ENCODE results near the gene CERS6. TPM values are rescaled to one million over a fixed set of nuclear protein-coding genes. Genes with fewer than 3 reads are reported as not detected.

The CERS6 gene
- total and polyA plus RNA-seq, 2 of the 8 experiments (the other 6 are each of a cell fraction or from before 2014, with no cell fraction given) = 6.8 to 28.2 TPM

GRCh38 chr2:168698969-168699368 lies 242.9 kb downstream of the CERS6 start:
- Histone ChIP-seq H3K36me3 (ENCODE audit: control insufficient read depth in 2 of 4, insufficient read depth in 4 of 4, low read length in 3 of 4) (peaks cover 0 to 3% (median 0%) of the 10 kb centered on the region in 4 experiments; a peak in 4 of 8 replicates), H2AFZ (ENCODE audit: low read length) (no peak overlapping the region), H4K20me1 (replicated peaks in 1 of 2; ENCODE audit: control insufficient read depth in 1 of 2, insufficient read depth in 2 of 2, low read length in 2 of 2) (no peaks in the 10 kb centered on the region), H2AK5ac (ENCODE audit: low read depth, low read length) (no peak overlapping the region), H3K79me1 (ENCODE audit: low read depth, low read length) (no peaks in the 10 kb centered on the region), H3K9me3 (ENCODE audit: insufficient read depth in 2 of 2, low read depth in 1 of 2, low read length in 1 of 2) (no peaks in the 10 kb centered on the region), H4K5ac (ENCODE audit: insufficient read length, low read depth, low read length) (no peak overlapping the region), H4K8ac (ENCODE audit: extremely low read depth, insufficient read depth, low read length) (no peak overlapping the region), H3K4ac (replicated peaks; ENCODE audit: insufficient read length, low read depth, low read length) (no peak overlapping the region), H3K27me3 (replicated peaks in 1 of 4; ENCODE audit: control insufficient read depth in 3 of 4, extremely low read depth in 1 of 4, insufficient read depth in 3 of 4, low read length in 3 of 4) (no peaks in the 10 kb centered on the region), H3K9ac (replicated peaks in 1 of 4; ENCODE audit: extremely low read depth in 1 of 4, low read depth in 3 of 4, low read length in 3 of 4) (no peak overlapping the region), H3K79me2 (ENCODE audit: control insufficient read depth in 1 of 2, insufficient read depth in 2 of 2, low read length in 2 of 2) (no peaks in the 10 kb centered on the region), H3K14ac (ENCODE audit: insufficient read length) (no peak overlapping the region), H3K27ac (ENCODE audit: low read depth, low read length) (no peak overlapping the region), H2BK20ac (ENCODE audit: low read length) (no peak overlapping the region), H3K4me1 (replicated peaks in 1 of 4; ENCODE audit: control insufficient read depth in 3 of 4, insufficient read depth in 4 of 4, low read length in 3 of 4) (0 out of 7 replicates have a peak, but pooled peaks cover 0 to 1% (median 0%) of the 10 kb centered on the region in 4 experiments), H2BK5ac (ENCODE audit: low read depth, low read length) (no peak overlapping the region), H3K4me2 (ENCODE audit: insufficient read depth in 1 of 2, low read depth in 2 of 2, low read length in 2 of 2) (no peak overlapping the region), H3K18ac (ENCODE audit: extremely low read depth, low read length) (no peak overlapping the region), H3K23ac (ENCODE audit: insufficient read length) (no peak overlapping the region), H4K91ac (replicated peaks; ENCODE audit: insufficient read length, low read length) (no peak overlapping the region), H2BK15ac (ENCODE audit: low read length) (no peak overlapping the region), H2BK12ac (ENCODE audit: low read depth, low read length) (no peak overlapping the region), H2BK120ac (replicated peaks; ENCODE audit: low read depth, low read length) (no peak overlapping the region), H3K4me3 (ENCODE audit: extremely low read depth in 1 of 4, insufficient read depth in 2 of 4, low read depth in 3 of 4, low read length in 4 of 4) (no peak overlapping the region), H3K23me2 (ENCODE audit: low read depth, low read length) (no peaks in the 10 kb centered on the region), H3K56ac (replicated peaks; ENCODE audit: insufficient read length, low read depth, low read length) (no peak overlapping the region)
- WGBS, 2 experiments (ENCODE audit: extremely low coverage in 1 of 2, insufficient coverage in 1 of 2, insufficient read length in 1 of 2, insufficient replicate concordance in 2 of 2, low coverage in 1 of 2, low lambda C conversion rate in 2 of 2, missing lambda C conversion rate in 1 of 2) = 85% methylated on average over 4 of the region's 4 CpGs; no CpG with 5 or more reads in 1 of the 2 experiments
- DNase-seq (ENCODE audit: low read depth in 1 of 2, low spot score in 2 of 2) = no peak
- TF ChIP-seq EZH2 (IDR thresholded peaks at IDR 0.05; ENCODE audit: low read depth, low read length, severe bottlenecking) (no peak), CREB1 (IDR thresholded peaks at IDR 0.05) (no peak), SIRT6 (IDR thresholded peaks at IDR 0.05; ENCODE audit: low read length) (no peak), CTBP2 (IDR thresholded peaks at IDR 0.05; ENCODE audit: borderline replicate concordance, insufficient read depth, insufficient read length, low read length) (no peak), KDM5A (IDR thresholded peaks at IDR 0.05; ENCODE audit: low read length) (no peak), RAD21 (IDR thresholded peaks at IDR 0.05 in 1 of 2, conservative IDR thresholded peaks at IDR 0.05 in 1 of 2; ENCODE audit: low read depth in 2 of 2, low read length in 2 of 2) (no peak)
- POLR2A ChIA-PET (ENCODE audit: partially characterized antibody) = no interaction called here
- no peak for FAIRE-seq
- CTCF ChIA-PET (ENCODE audit: partially characterized antibody) = interaction anchor here (0.8 to 1.3 kb wide), 2 partner anchors 21 to 352 kb away, joined by 3 read pairs; no protein-coding TSS in a partner anchor
